Type B pancreatic cell (in vitro differentiated cells): ENCODE results near the gene SGMS1. TPM values are rescaled to one million over a fixed set of nuclear protein-coding genes. Genes with fewer than 3 reads are reported as not detected.

ENCODE experiments used
- DNase-seq: peaks from one replicate; pipeline ENCODE4 v3.0.0; 2021; ENCODE audit warnings: mixed read lengths; ENCODE audit not compliant: unreplicated experiment; ENCODE audit errors: extremely low spot score
- H3K27ac Mint-ChIP-seq: 2 replicates; pipeline ENCODE4 v1.8.0; 2021; ENCODE audit warnings: mild to moderate bottlenecking, mixed read lengths
- H3K27me3 Mint-ChIP-seq: 2 replicates; pipeline ENCODE4 v1.8.0; 2021; ENCODE audit warnings: mixed read lengths
- H3K36me3 Mint-ChIP-seq: 2 replicates; pipeline ENCODE4 v1.8.0; 2021; ENCODE audit warnings: mixed read lengths
- H3K4me1 Mint-ChIP-seq: one replicate; pipeline ENCODE4 v1.8.0; 2021; ENCODE audit warnings: mixed read lengths; ENCODE audit not compliant: unreplicated experiment
- H3K4me3 Mint-ChIP-seq: 2 replicates; pipeline ENCODE4 v1.8.0; 2021; ENCODE audit warnings: mild to moderate bottlenecking, mixed read lengths
- H3K9me3 Mint-ChIP-seq: 2 replicates; pipeline ENCODE4 v1.8.0; 2021; ENCODE audit warnings: mixed read lengths
- CTCF ChIP-seq: fragments of 200-600 bp; sonication (generic); conservative IDR thresholded peaks from 2 replicates; pipeline ENCODE4 v1.5.0; 2021; ENCODE audit warnings: antibody characterized with exemption, mild to moderate bottlenecking
- total RNA-seq: library from RNA; stranded (reverse); gene quantifications from 2 replicates; pipeline ENCODE4 v1.2.1, GENCODE V29; 2021; ENCODE audit warnings: low replicate concordance

SGMS1 gene
- total RNA-seq, 1 donor from 2014 or later: 15.1 TPM

- Mint-ChIP-seq H3K9me3 (no peaks in the 10 kb centered on the region), H3K27me3 (no peaks in the 10 kb centered on the region), H3K4me3 (no peak overlapping the region), H3K4me1 (peaks cover 17% of the 10 kb centered on the region), H3K36me3 (no peaks in the 10 kb centered on the region), H3K27ac (no peak overlapping the region)
- TF ChIP-seq CTCF: no peak
- no peak for DNase-seq
These were observed 21.8 kb downstream of the SGMS1 start for GRCh38 chr10:50601974-50602373.

GRCh38 chr10:50600831-50601477 is 22.8 kb downstream of the SGMS1 start:
- DNase-seq: no peak

DNA sequence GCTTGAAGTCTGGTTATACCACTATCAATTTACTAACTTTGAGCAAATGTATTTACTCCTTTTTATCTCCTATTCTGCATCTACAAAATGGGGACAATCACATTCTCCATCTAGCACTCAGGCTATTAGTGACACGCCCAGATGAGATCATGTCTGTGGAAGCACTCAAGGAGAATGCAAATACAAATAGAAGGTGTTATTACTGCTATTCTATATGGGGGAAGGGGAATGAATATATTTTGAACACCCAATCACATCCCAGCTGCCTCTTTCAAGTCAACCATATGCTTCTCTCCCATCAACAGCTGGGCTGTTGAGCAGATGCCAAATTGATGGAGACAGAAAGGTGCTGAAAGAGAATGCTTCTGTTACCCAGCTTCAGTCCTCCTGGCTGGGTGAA is 23.5 kb downstream of the SGMS1 start:
- Mint-ChIP-seq H3K27me3 (no peaks in the 10 kb centered on the region), H3K9me3 (no peaks in the 10 kb centered on the region), H3K4me1 (peaks cover 9% of the 10 kb centered on the region), H3K27ac (no peak overlapping the region), H3K36me3 (no peaks in the 10 kb centered on the region), H3K4me3 (no peak overlapping the region)
- TF ChIP-seq CTCF: no peak
- no peak for DNase-seq

More at GRCh38 chr10:50600831-50601477, 22.8 kb downstream of the SGMS1 start:
- no peaks in the 10 kb centered on the region for H3K36me3 Mint-ChIP-seq
- no peak overlapping the region for H3K27ac Mint-ChIP-seq
- H3K4me1 Mint-ChIP-seq: peaks cover 14% of the 10 kb centered on the region
- no peak for TF ChIP-seq CTCF
- H3K9me3 Mint-ChIP-seq: no peaks in the 10 kb centered on the region
- H3K27me3 Mint-ChIP-seq: no peaks in the 10 kb centered on the region
- no peak overlapping the region for H3K4me3 Mint-ChIP-seq

- Mint-ChIP-seq H3K27me3 (no peaks in the 10 kb centered on the region), H3K36me3 (no peaks in the 10 kb centered on the region), H3K4me1 (peaks cover 4% of the 10 kb centered on the region), H3K9me3 (no peaks in the 10 kb centered on the region), H3K4me3 (no peak overlapping the region), H3K27ac (no peak overlapping the region)
- no peak for DNase-seq
- TF ChIP-seq CTCF: no peak
These were observed 26.9 kb downstream of the SGMS1 start for GRCh38 chr10:50596897-50597296.

GRCh38 chr10:50596456-50596855 is 27.3 kb downstream of the SGMS1 start:
- Mint-ChIP-seq H3K27ac (no peak overlapping the region), H3K36me3 (no peaks in the 10 kb centered on the region), H3K9me3 (no peaks in the 10 kb centered on the region), H3K27me3 (no peaks in the 10 kb centered on the region), H3K4me1 (peaks cover 4% of the 10 kb centered on the region), H3K4me3 (no peak overlapping the region)
- TF ChIP-seq CTCF: no peak
- DNase-seq: no peak
